ENCODE measurements around the gene OR11H1.
"Not testable (repeated sequence)": the region's sequence is repeated elsewhere in the genome, so short reads cannot be mapped to it uniquely, and the experiment has no call there.

DNA sequence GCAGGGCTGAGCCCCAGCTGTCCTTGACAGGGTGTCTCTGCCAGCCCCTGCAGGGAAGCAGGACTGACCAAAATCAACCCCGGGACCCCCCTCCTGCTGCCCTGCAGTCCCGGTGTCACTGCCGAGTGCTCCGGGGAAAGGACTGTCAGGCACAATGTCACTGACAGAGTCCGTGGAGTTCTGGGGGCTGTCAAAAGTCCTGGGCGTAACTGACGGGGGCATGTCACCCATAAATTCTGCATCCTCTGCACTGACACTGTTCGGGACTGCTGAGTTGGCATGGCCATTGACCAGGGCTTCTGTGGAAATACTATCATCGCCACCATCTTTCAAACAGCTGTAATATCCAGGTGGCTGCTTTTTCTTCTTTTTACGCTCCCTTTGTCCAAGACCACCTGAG, 35.5 kb downstream of the OR11H1 start:
- TF ChIP-seq, protein P1, sequence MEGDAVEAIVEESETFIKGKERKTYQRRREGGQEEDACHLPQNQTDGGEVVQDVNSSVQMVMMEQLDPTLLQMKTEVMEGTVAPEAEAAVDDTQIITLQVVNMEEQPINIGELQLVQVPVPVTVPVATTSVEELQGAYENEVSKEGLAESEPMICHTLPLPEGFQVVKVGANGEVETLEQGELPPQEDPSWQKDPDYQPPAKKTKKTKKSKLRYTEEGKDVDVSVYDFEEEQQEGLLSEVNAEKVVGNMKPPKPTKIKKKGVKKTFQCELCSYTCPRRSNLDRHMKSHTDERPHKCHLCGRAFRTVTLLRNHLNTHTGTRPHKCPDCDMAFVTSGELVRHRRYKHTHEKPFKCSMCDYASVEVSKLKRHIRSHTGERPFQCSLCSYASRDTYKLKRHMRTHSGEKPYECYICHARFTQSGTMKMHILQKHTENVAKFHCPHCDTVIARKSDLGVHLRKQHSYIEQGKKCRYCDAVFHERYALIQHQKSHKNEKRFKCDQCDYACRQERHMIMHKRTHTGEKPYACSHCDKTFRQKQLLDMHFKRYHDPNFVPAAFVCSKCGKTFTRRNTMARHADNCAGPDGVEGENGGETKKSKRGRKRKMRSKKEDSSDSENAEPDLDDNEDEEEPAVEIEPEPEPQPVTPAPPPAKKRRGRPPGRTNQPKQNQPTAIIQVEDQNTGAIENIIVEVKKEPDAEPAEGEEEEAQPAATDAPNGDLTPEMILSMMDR (IDR thresholded peaks at IDR 0.05), result not testable (repeated sequence)
- not testable (repeated sequence) for TF ChIP-seq EZH2 (IDR thresholded peaks at IDR 0.05; ENCODE audit: borderline replicate concordance, insufficient read depth, low read depth, low read length, poor library complexity, severe bottlenecking)
